SHP77 treated with DMSO at 0.1 percent for 48 hours (cell line): ENCODE data around the gene TMEM184A.
A peak's percentile ranks its signal among the peaks of the same experiment; 100 is the strongest.

ENCODE experiments used
- DNase-seq: peaks from one replicate; lab custom pipeline; 2025; lab: John Stamatoyannopoulos, UW

The TMEM184A gene

DNA sequence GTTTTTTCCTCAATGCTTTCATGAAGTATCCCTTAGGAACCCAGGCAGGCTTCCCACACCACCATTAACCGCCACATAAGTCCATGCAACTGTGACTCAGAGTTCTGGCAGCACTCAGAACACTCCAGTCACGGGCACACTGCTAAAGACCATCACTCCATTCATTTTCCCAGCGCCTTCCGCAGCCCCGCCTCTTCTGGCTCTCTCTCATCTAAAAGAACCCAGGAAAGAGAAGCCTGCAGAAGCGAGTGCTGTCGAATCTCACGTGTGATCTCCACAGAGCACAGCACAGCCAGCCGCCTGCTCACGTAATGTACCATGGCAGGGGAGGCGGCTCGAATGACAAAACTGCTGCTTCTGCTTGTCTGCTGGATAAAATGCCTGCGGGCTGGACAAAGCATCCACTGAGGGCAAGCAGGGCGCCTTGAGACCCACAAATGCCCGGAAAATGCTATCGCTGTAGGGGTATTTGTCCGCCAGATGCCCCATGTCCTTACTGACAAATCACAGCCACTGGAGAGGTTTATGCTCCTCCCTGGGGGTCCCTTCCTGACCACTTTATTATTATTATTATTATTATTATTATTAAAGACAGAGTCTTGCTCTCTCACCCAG lies 12.0 kb upstream of the TMEM184A start:
- no peak for DNase-seq

DNA sequence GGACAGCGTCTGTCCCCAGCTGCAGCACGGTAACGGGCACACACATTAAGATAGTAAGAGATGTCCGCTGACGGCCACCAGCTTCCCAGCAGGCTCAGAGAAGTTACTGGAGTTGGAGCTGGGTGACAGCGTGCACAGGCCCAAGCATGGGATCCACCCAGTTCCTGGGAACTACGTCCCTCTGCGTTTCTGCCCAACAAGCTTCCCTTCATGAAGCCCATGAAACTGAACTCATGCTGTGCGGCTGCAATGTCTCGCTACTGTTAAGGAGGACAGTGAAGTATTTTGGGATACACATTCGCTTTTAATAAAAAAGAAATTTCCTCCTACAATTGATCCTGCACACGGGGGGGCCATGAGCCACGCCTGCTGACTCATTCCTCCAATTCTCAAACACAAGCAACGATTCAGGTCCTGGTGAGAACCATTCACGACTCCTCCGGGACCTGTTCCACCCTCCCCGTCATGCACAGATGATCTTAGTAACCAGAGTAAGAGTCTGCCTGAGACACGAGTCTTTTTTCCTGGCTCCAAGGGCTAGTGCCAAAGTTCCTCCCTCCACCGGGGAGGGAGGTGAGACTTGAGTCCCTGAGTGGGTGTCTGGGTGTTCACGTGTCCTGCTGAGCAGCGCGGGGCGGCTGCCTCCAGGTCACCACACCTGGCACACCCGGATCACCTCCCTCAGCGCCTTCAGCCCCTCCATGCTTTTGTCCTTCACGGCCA lies 11.2 kb upstream of the TMEM184A start:
- no peak for DNase-seq

DNA sequence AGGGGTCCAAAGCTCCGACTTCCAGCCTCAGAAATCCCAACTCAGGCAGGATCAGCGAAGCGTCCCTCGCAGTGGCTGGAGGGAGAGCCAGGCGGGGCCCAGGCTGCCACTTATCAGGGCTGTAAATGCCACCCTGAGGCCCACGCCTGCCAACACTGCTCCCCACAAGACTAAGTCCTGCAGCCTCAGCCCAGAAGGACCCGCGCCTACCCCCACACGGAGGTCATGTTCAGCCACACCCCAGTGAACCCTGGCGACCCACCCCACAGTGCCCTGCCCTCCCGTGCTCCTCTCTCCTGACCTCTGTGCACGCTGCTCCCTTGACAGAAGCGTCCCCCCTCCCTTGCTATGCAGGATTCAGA lies 10.7 kb upstream of the TMEM184A start:
- no peak for DNase-seq

DNA sequence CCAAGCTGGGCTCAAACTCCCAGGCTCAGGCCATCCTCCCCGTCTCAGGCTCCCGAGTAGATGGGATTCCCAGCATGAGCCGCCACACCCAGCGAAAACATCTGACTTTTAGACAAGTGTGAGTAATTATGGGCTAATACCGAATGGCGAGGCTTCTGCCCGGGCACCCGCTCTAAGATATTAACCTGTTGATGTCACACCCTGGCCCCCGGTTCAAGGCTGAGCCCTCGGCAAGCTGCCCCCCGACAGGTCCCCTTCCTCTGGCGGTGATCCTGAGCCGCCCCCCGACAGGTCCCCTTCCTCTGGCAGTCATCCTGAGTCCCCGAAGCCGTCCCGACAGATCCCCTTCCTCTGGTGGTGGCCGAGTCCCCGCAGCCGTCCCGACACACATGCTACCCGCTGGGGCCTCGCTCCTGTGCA lies 8.6 kb upstream of the TMEM184A start:
- DNase-seq = no peak

DNA sequence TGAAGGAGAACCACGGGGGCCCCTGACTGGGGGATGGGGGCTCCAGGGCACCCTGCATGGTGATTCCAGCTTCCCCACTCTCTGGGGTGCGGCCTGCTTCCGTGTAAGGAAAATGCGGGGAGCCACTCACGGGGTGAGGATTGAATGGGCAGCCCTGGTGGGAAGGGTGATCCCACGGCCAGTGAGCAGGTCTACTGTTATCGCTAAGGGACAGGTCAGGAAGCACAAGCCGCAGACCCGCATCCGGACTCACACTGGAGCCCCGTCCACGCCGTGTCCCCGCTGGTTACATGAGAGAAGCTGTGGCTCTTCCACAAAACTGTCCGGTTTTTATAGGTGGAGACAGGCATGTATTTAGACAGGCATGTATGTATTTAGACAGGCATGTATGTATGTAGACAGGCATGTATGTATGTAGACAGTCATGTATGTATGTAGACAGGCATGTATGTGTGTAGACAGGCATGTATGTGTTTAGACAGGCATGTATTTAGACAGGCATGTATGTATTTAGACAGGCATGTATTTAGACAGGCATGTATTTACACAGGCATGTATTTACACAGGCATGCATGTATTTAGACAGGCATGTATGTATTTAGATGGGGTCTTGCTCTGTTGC lies 8.1 kb upstream of the TMEM184A start:
- DNase-seq = no peak

DNA sequence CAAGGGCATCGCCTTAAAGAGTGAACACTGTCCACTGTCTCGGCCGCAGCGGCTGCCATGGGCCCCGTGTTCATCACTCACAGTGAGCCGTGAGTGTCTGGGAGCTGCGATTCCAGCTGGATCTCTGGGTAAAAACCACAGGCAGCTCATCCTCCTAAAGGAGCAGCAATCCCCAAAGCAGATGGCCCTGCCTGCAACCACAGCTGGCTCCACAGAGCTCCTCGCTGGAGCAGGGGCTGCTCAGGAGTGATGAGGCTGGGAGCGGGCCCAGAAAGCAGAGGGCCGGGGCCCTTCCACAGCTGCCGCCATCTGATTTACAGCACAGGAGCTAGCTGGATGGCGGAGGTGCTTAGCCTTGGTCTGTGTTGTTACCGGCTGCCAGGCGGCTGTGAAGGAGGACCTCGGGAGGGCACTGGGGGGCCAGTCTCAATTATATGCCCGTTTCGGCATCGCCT lies 6.6 kb upstream of the TMEM184A start:
- no peak for DNase-seq

DNA sequence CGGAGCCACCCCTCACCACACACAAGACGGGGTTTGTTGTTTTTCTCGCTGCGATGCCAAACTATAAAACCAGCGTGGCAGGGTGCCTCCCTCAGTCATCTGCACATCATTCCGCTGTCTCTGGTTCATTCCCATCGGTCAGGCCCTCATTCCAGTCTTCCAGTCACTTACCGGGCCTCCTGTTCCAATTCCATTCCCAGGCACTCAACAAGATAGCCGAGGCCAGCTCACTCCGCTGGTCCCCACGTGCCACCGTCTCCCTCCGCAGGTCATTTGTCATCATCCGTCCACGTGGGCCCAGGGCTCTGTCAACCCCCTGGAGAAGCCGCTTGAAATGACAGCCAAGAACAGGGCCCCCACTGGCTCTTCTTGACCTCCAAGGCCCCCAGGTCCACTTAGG lies 6.1 kb upstream of the TMEM184A start:
- DNase-seq = no peak

DNA sequence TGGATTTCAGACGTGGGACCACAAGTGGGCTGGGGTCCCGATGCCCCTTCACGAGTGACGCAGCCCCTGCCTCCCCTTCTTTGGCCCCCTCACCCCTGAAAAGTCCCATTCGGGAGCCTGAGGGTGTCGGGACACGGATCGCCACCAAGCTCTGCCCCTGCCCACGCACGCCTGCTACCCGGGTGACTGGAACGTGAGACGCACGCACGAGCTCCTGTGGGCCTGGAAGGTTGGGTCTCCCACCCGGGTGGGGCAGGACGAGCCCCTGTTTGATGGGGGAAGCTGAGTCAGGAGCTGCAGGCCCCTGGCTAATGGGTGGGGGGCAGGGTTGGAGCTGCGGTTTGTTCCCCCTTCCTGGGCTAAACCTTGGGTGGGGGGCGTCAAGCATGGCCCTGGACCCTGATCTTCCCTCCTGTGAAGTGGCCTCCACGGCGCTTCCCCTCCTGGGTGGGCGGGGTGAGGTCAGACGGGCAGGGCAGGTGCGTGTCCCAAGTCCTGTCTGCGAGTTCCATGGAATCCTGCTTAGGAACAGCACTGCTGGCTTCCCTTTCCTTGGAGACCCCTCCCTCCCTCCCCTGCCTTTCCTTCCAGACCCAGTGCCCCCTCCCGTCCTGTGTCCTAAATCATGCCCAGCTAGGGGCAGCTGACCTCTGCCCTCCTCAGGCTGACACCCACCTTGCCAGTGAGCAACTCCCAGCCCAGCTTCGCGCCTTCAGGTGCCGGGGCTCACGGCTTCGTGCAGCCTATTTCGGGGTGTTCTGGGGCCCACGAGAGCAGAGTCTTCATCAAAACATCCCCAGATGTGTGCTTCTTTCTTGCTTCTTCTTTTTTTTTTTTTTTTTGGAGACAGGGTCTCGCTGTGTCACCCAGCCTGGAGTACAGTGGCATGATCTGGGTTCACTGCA lies 5.3 kb upstream of the TMEM184A start:
- no peak for DNase-seq

DNA sequence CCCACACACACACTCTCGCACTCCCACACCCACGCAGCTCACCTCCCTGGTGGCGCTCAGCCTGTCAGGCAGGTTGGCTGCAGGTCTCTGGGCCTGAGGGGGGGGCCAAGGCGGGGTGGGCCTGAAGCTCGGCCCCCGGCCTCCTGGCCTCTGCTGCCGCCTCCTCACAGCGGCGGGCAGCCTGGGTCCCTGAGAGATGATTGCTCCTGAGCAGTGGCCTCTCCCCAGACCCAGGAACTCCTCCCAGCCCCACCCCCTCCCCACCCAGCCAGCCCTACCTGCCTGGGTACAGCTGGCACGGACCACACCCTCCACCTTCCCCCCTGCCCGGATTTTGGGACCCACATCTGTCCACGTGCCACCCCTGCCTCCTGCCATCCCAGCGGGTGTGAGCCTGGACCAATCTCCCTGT lies 4.6 kb upstream of the TMEM184A start:
- no peak for DNase-seq

DNA sequence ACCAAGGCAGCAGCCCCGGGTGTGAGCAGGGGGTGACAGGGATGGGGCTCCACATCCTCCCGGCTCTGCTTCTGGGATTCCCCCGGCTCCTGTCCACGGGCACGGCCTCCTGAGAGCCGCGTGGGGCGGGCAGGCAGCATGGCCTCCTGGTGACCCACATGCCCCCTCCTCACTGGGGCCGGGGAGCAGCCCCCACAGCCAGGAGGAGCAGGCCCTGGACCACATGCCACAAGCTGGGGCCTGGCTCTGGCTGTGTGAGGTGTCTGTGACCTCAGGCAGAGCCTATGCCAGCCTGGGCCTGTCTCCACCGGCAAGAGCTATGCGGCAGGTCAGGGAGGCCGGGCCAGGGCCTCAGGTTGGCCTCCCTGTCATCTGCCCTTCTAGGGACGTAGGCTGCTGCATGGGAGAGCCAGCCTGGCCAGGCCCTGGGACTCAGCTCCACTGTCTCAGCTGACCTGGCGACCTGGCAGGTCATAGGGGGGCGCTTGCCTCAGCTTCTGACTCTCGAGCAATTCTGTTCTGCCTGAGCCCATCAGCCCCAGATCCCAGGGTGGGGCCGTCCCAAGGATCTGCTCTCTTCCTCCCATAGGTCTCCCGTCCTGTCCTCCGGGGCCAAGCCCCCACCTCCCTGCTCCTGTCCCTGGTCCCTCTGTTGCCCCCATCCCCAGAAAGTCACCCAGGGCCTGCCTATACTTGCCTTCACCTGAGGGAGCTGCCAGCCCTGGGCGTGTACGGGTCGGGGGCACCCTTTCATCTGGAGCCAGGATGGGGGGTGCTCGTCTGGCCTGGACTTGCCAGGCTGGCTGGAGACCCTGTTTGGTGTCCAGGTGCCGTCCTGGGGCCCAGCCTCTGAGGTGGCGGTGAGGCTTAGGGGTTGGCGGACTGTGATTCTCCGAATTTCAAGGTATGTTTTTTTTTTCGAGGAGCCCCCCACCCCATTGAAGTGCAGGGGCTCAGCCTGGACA lies 3.9 kb upstream of the TMEM184A start:
- no peak for DNase-seq

DNA sequence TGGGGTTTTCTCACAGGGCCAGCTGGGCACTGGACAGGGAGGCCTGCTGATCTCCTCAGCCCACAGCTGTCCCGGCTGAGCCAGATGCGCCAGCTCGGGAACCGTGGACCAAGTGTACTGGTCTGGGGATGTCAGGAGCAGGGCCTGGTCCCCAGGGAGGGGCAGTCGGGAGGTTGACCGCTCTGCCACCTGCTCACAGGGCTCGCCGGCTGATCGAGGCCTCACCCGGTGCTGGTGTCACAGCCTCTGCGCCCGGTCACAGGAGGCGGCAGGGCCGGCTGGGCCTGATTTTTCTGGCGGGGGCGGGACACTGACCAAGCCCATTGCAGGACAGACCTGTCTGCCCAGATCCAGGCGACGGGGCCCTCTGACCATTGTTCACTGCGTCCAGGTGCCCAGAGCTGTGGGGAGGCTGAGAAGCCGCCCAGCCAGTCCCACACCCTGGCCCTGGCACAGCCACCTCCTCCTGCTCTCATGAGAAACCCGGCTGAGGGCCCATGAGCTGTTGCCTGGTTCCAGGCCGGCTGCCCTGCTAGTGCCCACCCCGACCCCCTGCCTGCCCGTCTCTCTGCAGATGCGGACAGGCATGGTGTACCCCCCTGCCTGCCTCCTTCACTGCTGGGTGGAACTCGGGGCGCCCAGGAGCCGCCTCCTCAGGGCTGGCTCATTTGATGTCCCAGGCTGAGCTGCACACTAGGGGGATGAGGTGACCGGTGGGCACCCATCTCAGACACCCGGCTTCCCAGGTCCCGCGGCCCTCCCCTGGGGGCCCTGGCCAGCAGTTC lies 3.0 kb upstream of the TMEM184A start:
- no peak for DNase-seq

DNA sequence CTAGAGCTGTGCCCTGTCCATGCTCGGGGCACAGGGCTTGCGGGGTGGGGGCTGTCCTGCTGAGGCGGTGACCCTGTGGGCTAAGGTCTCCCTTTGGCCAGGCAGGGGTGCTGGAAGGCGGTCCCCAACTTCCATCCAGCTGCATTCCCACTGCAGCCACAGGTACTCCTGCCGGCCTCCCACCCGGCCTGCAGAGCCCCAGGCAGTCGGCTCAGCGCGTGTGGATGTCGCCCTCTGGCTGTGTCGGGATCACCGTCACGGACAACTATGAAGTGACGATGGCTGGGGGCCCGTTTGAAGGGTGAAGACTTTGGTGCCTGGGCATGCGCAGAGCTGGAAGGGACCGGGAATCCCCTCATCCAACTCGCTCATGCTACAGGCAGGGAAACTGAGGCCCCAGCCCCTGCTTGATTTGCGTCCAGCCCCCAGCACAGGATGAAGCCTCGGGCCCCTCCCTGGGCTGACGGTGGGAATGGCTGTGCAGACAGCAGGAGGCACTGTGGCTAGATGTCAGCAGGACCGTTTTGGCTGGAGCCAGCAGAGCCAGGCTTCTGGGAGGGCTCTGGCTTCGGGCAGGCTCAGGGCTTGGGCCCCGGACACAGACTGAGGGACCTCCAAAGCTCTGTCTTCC lies 2.3 kb upstream of the TMEM184A start:
- peak; percentile 73 for DNase-seq

DNA sequence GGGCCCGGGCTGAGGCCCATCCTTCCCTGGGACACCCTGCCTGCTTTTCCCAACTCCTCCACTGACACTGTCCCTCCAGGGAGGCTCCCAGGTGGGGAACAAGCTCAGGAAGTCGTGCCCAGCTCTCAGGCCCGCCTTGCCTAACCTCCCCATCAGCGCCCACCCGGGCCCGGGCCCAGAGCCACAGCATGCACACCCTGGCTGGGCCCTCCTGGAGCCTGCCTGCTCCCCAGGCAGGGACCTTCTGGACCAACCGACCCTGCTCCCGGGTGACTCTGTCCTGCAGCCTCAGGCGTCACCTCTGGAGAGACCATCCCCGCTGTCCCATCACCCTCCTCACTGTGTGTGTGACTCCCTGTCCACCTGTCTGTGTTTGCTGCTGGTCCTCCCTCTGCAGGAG lies 1.8 kb upstream of the TMEM184A start:
- no peak for DNase-seq

DNA sequence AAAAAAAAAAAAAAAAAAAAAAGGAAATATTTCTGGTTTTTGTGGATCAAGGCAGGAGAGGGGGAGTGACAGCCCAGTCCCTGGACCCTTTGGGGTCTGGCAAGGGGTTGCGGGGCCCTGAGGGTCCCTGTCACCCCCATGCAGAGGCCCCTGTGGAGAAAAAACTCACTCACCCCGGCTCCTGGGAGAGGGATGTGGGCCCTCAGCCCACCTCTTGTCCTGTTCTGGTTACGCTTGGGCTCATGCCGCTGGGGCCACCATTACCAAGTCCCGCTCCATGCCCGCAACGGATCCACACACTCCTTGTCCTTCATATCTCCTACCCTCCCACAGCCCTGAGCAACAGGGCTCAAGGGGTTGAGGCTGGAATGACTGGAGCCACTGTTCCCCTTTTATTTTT lies 1.0 kb upstream of the TMEM184A start:
- no peak for DNase-seq

DNA sequence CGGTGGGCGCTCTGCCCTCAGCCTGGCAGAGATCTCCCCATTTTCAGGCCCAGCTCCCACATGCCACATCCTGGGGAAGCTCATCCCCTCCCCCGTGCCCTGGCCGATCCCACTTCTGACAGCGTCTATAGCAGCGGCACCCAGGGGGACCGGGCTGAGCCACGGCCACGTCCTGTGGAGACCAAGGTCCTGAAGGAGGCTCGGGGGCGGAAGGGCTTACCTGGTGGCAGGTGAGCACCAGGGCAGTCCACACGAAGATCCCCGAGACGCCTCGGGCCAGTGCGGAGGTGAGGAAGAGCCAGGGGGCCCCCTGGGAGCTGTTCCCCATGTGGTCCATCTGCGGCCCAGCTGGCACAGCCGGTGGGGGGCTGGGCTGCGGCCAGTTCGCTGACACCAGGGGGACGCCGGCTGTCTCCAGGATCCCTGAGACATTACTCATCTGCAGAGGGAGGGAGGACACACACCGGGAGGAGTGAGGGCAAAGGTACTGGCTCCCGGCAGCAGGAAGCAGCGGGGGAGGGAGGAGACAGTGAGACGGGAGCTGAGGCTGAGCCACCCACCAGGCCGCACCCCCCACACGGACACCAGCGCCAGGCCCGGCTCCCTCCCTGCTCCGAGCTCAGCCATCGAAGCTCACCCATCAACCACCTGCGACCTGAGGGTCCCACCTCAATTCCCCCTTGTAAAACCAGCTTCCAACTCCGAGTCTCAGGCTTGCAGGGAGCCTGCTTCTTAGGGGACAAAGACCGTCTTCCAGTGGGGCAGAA lies 776 bp downstream of the TMEM184A start:
- peak; percentile 62 for DNase-seq

DNA sequence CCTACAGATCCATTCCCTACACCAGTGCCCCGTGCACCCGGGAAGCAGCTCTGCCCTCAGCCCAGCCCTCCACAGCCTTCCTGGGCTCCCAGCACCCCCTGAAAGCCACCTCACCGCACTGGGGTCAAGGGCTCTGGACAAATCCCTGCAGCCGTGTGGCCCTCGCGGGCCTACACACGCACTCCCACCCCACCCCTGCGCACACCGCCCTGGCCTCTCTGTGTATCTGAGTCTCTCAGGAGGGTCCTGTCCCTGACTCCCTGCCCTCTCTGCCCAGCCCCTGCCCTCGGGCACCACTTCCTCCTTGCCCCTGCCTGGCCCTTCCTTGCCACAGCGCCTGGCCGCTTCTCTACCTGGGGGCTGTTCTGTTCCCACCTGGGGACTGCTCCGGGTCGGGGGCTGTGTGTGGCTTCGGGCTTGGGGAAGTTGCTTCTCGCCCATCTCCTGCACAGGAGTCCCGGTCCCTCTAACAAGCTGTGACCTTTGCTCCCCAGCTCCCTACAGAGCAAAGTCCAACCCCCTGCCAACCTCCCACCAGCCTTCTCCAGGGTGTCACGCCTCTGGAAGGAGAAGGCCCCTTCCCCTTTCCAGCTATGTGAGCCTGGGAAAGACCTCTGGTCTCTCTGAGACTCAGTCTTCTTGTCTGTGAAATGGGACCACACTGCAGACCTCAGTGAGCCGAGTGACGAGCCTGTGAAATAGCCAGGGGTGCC lies 1.5 kb downstream of the TMEM184A start:
- no peak for DNase-seq

DNA sequence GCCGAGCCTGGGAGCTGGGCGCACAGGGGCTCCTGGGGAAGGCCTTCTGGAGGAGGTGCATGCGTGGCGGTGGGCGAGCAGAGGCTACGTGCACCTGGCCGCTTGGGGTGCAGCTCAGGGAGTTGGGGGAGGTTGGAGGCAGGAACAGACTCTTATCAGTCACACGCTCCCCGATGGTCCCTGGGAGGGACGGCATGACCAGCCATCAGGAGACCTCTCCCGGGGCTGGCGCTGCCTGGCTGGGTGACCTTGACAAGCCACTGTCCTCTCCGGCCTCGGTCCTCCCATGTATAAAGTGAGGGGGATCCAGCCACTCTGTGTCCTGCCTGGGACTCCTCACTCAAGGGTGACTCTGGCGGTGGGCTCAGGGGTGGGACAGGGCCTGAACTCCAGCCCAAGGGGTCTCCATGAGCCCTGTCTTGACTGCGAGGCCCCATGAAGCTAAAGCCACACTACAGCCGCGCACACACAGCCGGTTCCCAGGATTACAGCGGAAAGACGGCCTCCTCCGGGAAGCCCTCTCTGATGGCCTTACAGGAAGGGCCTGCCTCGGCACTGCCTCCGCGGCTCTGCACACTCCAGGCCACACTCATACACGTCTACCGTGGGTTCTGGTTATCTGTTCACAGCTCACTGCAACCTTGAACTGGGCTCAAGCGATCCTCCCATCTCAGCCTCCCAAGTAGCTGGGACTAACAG lies 2.3 kb downstream of the TMEM184A start:
- DNase-seq = no peak

DNA sequence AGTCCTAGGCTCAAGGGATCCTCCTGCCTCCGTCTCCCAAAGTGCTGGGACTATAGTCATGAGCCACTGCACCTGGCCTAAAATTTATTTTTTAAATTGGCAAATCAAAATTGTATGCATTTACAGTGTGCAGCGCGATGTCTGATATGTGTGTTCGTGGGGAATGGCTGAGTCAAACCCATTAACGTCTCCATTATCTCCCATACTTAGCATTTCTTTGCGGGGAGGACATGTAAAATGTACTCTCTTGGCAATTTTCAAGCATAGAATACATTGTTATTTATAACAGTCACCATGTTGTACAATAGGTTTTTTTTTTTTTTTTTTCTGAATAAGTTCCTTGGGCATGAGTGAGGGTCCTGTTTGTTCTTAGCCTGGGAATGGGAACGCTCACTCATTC lies 3.8 kb downstream of the TMEM184A start:
- no peak for DNase-seq
